ENCODE results near the gene MRPL51. TPM values are rescaled to one million over a fixed set of nuclear protein-coding genes. Genes with fewer than 3 reads are reported as not detected.
"Not testable (repeated sequence)": the region's sequence is repeated elsewhere in the genome, so short reads cannot be mapped to it uniquely, and the experiment has no call there.

MRPL51 gene
- polyA plus RNA-seq, 4 donors = 143 to 185 (median 168) TPM

DNA sequence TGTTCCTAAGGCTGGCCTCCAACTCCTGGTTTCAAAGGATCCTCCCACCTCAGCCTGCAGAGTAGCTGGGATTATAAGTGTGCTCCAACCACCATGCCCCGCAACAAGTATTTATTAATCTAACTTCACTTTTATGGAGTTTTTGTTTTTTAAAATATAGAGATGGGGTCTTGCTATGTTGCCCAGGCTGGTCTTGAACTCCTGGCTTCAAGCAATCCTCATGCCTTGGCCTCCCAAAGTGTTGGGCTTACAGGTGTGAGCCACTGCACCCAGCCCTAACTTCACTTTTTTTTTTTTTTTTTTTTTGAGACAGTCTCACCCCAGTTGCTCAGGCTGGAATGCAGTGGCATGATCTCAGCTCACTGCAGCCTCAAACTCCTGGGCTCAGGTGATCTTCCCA lies 2.4 kb downstream of the MRPL51 start:
- DNase-seq (ENCODE audit: low read depth in 4 of 4, low spot score in 3 of 4) = not testable (repeated sequence)

DNA sequence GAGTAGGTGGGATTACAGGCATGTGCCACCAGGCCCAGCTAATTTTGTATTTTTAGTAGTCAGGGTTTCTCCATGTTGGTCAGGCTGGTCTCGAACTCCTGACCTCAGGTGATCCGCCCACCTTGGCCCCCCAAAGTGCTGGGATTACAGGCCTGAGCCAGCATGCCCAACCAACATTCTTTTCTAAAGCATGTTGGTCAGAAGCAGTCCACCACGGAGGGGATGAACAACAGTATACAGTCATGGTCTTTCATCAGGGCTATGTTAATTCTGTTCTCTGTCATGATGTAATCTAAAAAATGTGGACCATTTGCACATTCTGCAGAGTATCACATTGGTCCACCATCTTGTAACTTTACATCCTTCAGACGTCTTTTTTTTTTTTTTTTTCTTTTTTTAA lies 3.6 kb downstream of the MRPL51 start:
- no peak for DNase-seq (ENCODE audit: low read depth in 4 of 4, low spot score in 3 of 4)

DNA sequence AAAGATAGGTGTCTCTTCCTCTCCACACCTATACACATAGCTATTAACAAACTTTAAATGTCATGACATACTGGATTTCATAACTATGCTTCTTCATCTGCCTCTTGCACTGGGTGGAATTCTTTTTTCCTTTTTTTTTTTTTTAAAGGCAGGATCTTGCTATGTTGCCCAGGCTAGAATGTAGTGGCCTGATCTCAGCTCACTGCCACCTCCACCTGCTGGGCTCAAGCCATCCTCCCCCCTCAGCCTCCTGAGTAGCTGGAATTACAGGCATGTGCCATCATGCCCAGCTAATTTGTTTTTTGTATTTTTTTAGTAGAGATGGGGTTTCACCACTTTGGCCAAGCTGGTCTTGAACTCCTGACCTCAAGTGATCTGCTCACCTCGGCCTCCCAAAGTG lies 4.8 kb downstream of the MRPL51 start:
- no peak for DNase-seq (ENCODE audit: low read depth in 4 of 4, low spot score in 3 of 4)

GRCh38 chr12:6478416-6478815 lies 14.6 kb downstream of the MRPL51 start:
- no peak for DNase-seq (ENCODE audit: low read depth in 4 of 4, low spot score in 3 of 4)

- not testable (repeated sequence) for DNase-seq (ENCODE audit: low read depth in 4 of 4, low spot score in 3 of 4)
Observed at GRCh38 chr12:6477601-6478377, 15.3 kb downstream of the MRPL51 start.

DNA sequence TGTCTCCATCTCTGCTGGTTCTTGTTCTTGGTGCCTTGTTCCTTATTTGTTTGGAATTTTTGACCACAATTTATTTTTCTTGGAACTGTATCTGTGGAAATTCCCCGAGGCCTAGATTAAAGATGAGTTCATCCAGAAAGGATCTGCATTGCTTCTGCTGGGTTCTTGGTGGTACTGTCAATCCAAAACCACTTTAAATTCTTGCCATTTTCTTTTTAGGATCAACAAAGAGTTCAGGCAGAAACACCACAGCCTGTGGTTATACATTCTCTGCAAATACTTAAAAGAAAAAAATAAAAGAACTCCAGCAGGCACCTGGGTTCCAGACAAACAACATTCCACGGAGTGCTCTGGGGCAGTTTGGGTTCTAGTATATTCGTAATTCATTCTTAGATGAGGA lies 16.6 kb downstream of the MRPL51 start:
- DNase-seq (ENCODE audit: low read depth in 4 of 4, low spot score in 3 of 4) = no peak

GRCh38 chr12:6475233-6475975 lies 17.7 kb downstream of the MRPL51 start:
- DNase-seq (ENCODE audit: low read depth in 4 of 4, low spot score in 3 of 4) = not testable (repeated sequence)

DNA sequence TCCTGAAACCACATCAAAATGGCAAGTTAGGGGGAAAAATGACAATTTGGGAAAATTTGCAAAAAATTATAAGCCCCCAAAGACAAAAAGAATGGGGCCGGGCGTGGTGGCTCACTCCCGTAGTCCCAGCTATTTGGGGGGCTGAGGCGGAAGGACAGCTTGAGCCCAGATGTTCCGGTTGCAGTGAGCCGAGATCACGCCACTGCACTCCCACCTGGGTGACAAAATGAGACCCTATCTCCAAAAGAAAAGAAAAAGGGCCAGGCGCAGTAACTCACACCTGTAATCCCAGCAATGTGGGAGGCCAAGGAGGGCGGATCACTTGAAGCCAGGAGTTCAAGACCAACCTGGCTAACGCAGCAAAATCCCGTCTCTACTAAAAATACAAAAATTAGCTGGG lies 20.6 kb downstream of the MRPL51 start:
- DNase-seq (ENCODE audit: low read depth in 4 of 4, low spot score in 3 of 4) = no peak

DNA sequence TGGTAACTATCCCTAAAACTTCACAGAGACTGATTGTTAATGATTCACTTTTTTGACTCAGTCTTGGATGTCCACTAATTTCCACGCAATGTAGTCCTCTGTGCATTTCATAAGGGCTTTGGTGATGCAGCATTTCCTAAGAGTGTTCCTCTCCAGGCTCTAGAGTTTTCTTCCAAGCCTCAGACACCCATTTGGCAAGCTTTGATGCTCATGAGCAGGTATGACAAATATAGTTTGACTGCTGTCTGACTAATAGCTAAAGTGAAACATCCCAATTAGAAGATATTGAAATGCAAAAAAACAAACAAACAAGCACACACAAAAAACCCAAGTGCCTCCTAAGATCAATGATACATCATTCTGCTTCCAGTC lies 21.1 kb downstream of the MRPL51 start:
- DNase-seq (ENCODE audit: low read depth in 4 of 4, low spot score in 3 of 4) = no peak

- DNase-seq (ENCODE audit: low read depth in 4 of 4, low spot score in 3 of 4) = peak; percentile 88 to 93 (median 90)
Observed at GRCh38 chr12:6470375-6471163, 22.5 kb downstream of the MRPL51 start, which contains the start of gene VAMP1. Gene VAMP1 (minus strand): TSS chr12:6470677. CDS start chr12:6470531, 146 bp downstream.

GRCh38 chr12:6469609-6470374 lies 23.3 kb downstream of the MRPL51 start:
- no peak for DNase-seq (ENCODE audit: low read depth in 4 of 4, low spot score in 3 of 4)

GRCh38 chr12:6469092-6469491 lies 24.0 kb downstream of the MRPL51 start:
- no peak for DNase-seq (ENCODE audit: low read depth in 4 of 4, low spot score in 3 of 4)

DNA sequence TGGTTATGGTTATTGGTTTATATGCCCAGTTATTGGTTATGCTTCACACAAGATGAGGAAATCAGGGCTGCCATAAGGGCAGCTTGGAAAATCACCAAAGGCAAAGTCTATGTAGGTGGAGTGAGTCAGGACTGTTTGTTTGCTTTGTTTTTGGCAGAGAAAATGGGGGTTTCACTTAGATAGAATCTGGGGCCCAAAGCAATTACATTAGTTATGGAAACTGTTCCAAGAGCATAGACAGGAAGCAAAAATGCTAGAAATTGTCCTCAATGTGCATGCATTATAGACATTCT lies 24.8 kb downstream of the MRPL51 start:
- DNase-seq (ENCODE audit: low read depth in 4 of 4, low spot score in 3 of 4) = no peak

- not testable (repeated sequence) for DNase-seq (ENCODE audit: low read depth in 4 of 4, low spot score in 3 of 4)
Observed at GRCh38 chr12:6467571-6468282, 25.3 kb downstream of the MRPL51 start.

DNA sequence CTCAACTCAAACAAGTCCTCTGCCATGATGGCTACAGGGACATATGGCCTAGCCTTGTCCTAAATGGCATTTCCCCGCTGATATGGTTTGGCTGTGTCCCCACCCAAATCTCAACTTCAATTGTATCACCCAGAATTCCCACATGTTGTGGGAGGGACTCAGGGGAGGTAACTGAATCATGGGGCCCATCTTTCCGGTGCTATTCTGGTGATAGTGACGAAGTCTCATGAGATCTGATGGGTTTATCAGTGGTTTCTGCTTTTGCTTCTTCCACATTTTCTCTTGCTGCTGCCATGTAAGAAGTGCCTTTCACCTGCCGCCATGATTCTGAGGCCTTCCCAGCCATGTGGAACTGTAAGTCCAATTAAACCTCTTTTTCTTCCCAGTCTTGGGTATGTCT lies 26.3 kb downstream of the MRPL51 start:
- not testable (repeated sequence) for DNase-seq (ENCODE audit: low read depth in 4 of 4, low spot score in 3 of 4)

- no peak for DNase-seq (ENCODE audit: low read depth in 4 of 4, low spot score in 3 of 4)
Observed at GRCh38 chr12:6466184-6466573, 26.9 kb downstream of the MRPL51 start.

- DNase-seq (ENCODE audit: low read depth in 4 of 4, low spot score in 3 of 4) = peak in 2 of 4 donors; percentile 63
Observed at GRCh38 chr12:6465467-6466183, 27.4 kb downstream of the MRPL51 start.

- DNase-seq (ENCODE audit: low read depth in 4 of 4, low spot score in 3 of 4) = no peak
Observed at GRCh38 chr12:6464531-6464930, 28.5 kb downstream of the MRPL51 start.

GRCh38 chr12:6463858-6464257 lies 29.2 kb downstream of the MRPL51 start:
- no peak for DNase-seq (ENCODE audit: low read depth in 4 of 4, low spot score in 3 of 4)
